Hippocampal formation (tissue), 2 donors: ENCODE data around the gene SLC22A24.
"Not testable (repeated sequence)": the region's sequence is repeated elsewhere in the genome, so short reads cannot be mapped to it uniquely, and the experiment has no call there.

Experiments used
- DNase-seq, 2 donors: peaks; one replicate each; lab custom pipeline; 2025; lab: John Stamatoyannopoulos, UW

The SLC22A24 gene

GRCh38 chr11:63144121-63144520 is at the start of gene SLC22A24:
Gene SLC22A24 (minus strand): TSS chr11:63144221. CDS start chr11:63143779, 442 bp downstream.
- DNase-seq: no peak

- DNase-seq: no peak
These were observed 36.5 kb upstream of the SLC22A24 start for GRCh38 chr11:63180536-63180935.

- no peak for DNase-seq
These were observed 35.5 kb upstream of the SLC22A24 start for GRCh38 chr11:63179432-63180041.

GRCh38 chr11:63177872-63178271 is 33.9 kb upstream of the SLC22A24 start:
- no peak for DNase-seq

GRCh38 chr11:63165706-63166310 is 21.8 kb upstream of the SLC22A24 start:
- no peak for DNase-seq

- DNase-seq: no peak
These were observed 11.8 kb upstream of the SLC22A24 start for GRCh38 chr11:63155794-63156193.

GRCh38 chr11:63146581-63146980 is 2.6 kb upstream of the SLC22A24 start:
- DNase-seq: no peak

GRCh38 chr11:63142459-63142858 is 1.6 kb downstream of the SLC22A24 start:
- no peak for DNase-seq

GRCh38 chr11:63132985-63133775 is 10.8 kb downstream of the SLC22A24 start:
- DNase-seq: no peak

GRCh38 chr11:63099555-63099954 is 44.5 kb downstream of the SLC22A24 start:
- no peak for DNase-seq

GRCh38 chr11:63080682-63081081 is 63.3 kb downstream of the SLC22A24 start:
- DNase-seq: no peak

GRCh38 chr11:63046203-63046602 is 97.8 kb downstream of the SLC22A24 start:
- not testable (repeated sequence) for DNase-seq

GRCh38 chr11:63042596-63042995 is 101.4 kb downstream of the SLC22A24 start:
- no peak for DNase-seq

GRCh38 chr11:63032457-63032856 is 111.6 kb downstream of the SLC22A24 start:
- DNase-seq: no peak
